ENCODE results near the gene PLPP7. TPM values are rescaled to one million over a fixed set of nuclear protein-coding genes. Genes with fewer than 3 reads are reported as not detected.

PLPP7 gene
- total RNA-seq, 1 donor from 2014 or later = 1.5 TPM

- Mint-ChIP-seq H3K27me3 (ENCODE audit: low read depth) (peaks cover 4% of the 10 kb centered on the region), H3K9me3 (ENCODE audit: low read depth) (no peaks in the 10 kb centered on the region), H3K4me3 (ENCODE audit: unreplicated experiment) (no peak overlapping the region), H3K27ac (ENCODE audit: unreplicated experiment) (no peak overlapping the region), H3K36me3 (ENCODE audit: low read depth) (no peaks in the 10 kb centered on the region), H3K4me1 (ENCODE audit: low read depth) (peaks cover 5% of the 10 kb centered on the region)
- no peak for DNase-seq (ENCODE audit: low spot score)
- TF ChIP-seq CTCF (IDR thresholded peaks at IDR 0.05) = no peak
These were observed 2.2 kb upstream of the PLPP7 start for GRCh38 chr9:131287359-131287758.

GRCh38 chr9:131288217-131288616 lies 1.3 kb upstream of the PLPP7 start:
- Mint-ChIP-seq H3K36me3 (ENCODE audit: low read depth) (no peaks in the 10 kb centered on the region), H3K27me3 (ENCODE audit: low read depth) (peaks cover 3% of the 10 kb centered on the region), H3K4me1 (ENCODE audit: low read depth) (peaks cover 4% of the 10 kb centered on the region), H3K4me3 (ENCODE audit: unreplicated experiment) (no peak overlapping the region), H3K9me3 (ENCODE audit: low read depth) (no peaks in the 10 kb centered on the region), H3K27ac (ENCODE audit: unreplicated experiment) (no peak overlapping the region)
- DNase-seq (ENCODE audit: low spot score) = no peak
- TF ChIP-seq CTCF (IDR thresholded peaks at IDR 0.05) = no peak

GRCh38 chr9:131290036-131290766 lies 678 bp downstream of the PLPP7 start:
- peaks cover 2% of the 10 kb centered on the region for H3K4me1 Mint-ChIP-seq (ENCODE audit: low read depth)

GRCh38 chr9:131290767-131291370 lies 1.3 kb downstream of the PLPP7 start:
- Mint-ChIP-seq H3K4me1 (ENCODE audit: low read depth) (peaks cover 2% of the 10 kb centered on the region), H3K27me3 (ENCODE audit: low read depth) (peaks cover 1% of the 10 kb centered on the region), H3K36me3 (ENCODE audit: low read depth) (no peaks in the 10 kb centered on the region), H3K27ac (ENCODE audit: unreplicated experiment) (no peak overlapping the region), H3K4me3 (ENCODE audit: unreplicated experiment) (no peak overlapping the region), H3K9me3 (ENCODE audit: low read depth) (no peaks in the 10 kb centered on the region)
- DNase-seq (ENCODE audit: low spot score) = no peak
- TF ChIP-seq CTCF (IDR thresholded peaks at IDR 0.05) = no peak

More at GRCh38 chr9:131290036-131290766, 678 bp downstream of the PLPP7 start:
- peak overlapping the region; percentile 25 for H3K4me3 Mint-ChIP-seq (ENCODE audit: unreplicated experiment)
- H3K27ac Mint-ChIP-seq (ENCODE audit: unreplicated experiment) = no peak overlapping the region
- H3K27me3 Mint-ChIP-seq (ENCODE audit: low read depth) = peaks cover 1% of the 10 kb centered on the region
- no peaks in the 10 kb centered on the region for H3K36me3 Mint-ChIP-seq (ENCODE audit: low read depth)
- DNase-seq (ENCODE audit: low spot score) = no peak
- no peak for TF ChIP-seq CTCF (IDR thresholded peaks at IDR 0.05)
- H3K9me3 Mint-ChIP-seq (ENCODE audit: low read depth) = no peaks in the 10 kb centered on the region

GRCh38 chr9:131291795-131292315 lies 2.3 kb downstream of the PLPP7 start:
- H3K36me3 Mint-ChIP-seq (ENCODE audit: low read depth) = no peaks in the 10 kb centered on the region
- H3K9me3 Mint-ChIP-seq (ENCODE audit: low read depth) = no peaks in the 10 kb centered on the region
- H3K4me1 Mint-ChIP-seq (ENCODE audit: low read depth) = peaks cover 2% of the 10 kb centered on the region
- no peak overlapping the region for H3K4me3 Mint-ChIP-seq (ENCODE audit: unreplicated experiment)
- no peak for TF ChIP-seq CTCF (IDR thresholded peaks at IDR 0.05)
- peaks cover 1% of the 10 kb centered on the region for H3K27me3 Mint-ChIP-seq (ENCODE audit: low read depth)
- DNase-seq (ENCODE audit: low spot score) = no peak
- no peak overlapping the region for H3K27ac Mint-ChIP-seq (ENCODE audit: unreplicated experiment)

All from chondrocyte (in vitro differentiated cells).